Prostate gland (tissue), 2 donors: Measurements from ENCODE around the gene TOGARAM1. TPM values are rescaled to one million over a fixed set of nuclear protein-coding genes. Genes with fewer than 3 reads are reported as not detected.

Source experiments
- DNase-seq: peaks from one replicate; pipeline ENCODE4 v3.0.0-alpha.2; 2019; ENCODE audit warnings: low spot score
- H3K27ac ChIP-seq, 2 donors: fragments of 200-600 bp; sonication (generic); 2 replicates each; pipeline ENCODE4 v1.5.1; 2017 to 2019
- H3K27me3 ChIP-seq: fragments of 200-600 bp; sonication (generic); replicated peaks from 2 replicates; pipeline ENCODE4 v1.5.1; 2019; ENCODE audit not compliant: insufficient read depth
- H3K36me3 ChIP-seq, 2 donors: fragments of 200-600 bp; sonication (generic); 1 replicate in 1 of 2; 2 replicates in 1 of 2; pipeline versions ENCODE4 v1.5.1 to v1.8.1; 2017 to 2019
- H3K4me1 ChIP-seq: fragments of 200-600 bp; sonication (generic); replicated peaks from 2 replicates; pipeline ENCODE4 v1.5.1; 2019
- H3K4me3 ChIP-seq, 2 donors: fragments of 200-600 bp; sonication (generic); 2 replicates each; pipeline ENCODE4 v1.5.1; 2017 to 2019
- H3K9me3 ChIP-seq: fragments of 200-600 bp; sonication (generic); 2 replicates; pipeline ENCODE4 v1.5.1; 2017
- POLR2A ChIP-seq: fragments of 450-650 bp; IDR thresholded peaks from one replicate; pipeline ENCODE4 v1.6.1; 2016; ENCODE audit warnings: antibody characterized with exemption, mild to moderate bottlenecking
- POLR2AphosphoS5 ChIP-seq: sonication (generic); formaldehyde crosslinking; IDR thresholded peaks from one replicate; pipeline ENCODE4 v1.6.1; 2017; ENCODE audit warnings: antibody characterized with exemption
- WGBS: methylation state at CpG from one replicate; pipeline ENCODE4 v1.1.5; 2018; 5-methylcytosine and 5-hydroxymethylcytosine counted together
- intact Hi-C: fragments of 100-400 bp; cut with DNase I; formaldehyde crosslinking; loops from one replicate; pipeline ENCODE4 v1.14.2; 2022
- small RNA-seq, 2 donors: library from RNA; depleted of rRNA; stranded (forward); fragments of <200 nt; gene quantifications; one replicate each; pipeline ENCODE3, GENCODE V24; 2016
- total RNA-seq, 2 donors: library from RNA; depleted of rRNA; stranded (reverse); fragments of >200 nt; gene quantifications; one replicate each; pipeline ENCODE4 v1.1.0, GENCODE V29; 2016
- TF ChIP-seq, protein P1 (sequence below), 4 experiments: fragments of 200-600 bp in 2 of 4; fragments of 450-650 bp in 2 of 4; sonication (generic) in 2 of 4; IDR thresholded peaks; 1 replicate in 3 of 4; 2 replicates in 1 of 4; pipeline ENCODE4 v1.5.1; 2016 to 2019; ENCODE audit warnings: antibody characterized with exemption in 4 of 4, mild to moderate bottlenecking in 2 of 4, moderate library complexity in 2 of 4

The TOGARAM1 gene
- total RNA-seq, 2 donors from 2014 or later = 17.9 to 26.8 TPM

DNA sequence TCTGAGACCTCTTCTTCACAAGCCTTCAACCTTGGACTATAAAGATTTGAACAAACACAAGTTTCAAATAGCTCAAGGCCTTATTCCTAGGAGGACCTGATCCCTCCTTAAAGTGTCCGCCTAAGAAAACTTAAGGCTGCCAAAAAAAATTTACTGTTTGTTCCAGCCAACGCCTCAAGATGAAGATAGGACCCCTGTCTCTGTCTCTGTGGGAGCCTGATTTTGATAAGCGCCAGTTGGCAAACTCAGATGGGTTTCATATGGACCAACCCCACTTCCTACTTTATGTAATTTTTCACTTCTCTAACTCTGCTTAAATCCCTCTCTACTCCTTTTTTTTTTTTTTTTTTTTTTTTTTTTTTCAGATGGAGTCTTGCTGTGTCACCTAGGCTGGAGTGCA is 161.3 kb downstream of the TOGARAM1 start:
- Histone ChIP-seq H3K27me3 (no peaks in the 10 kb centered on the region), H3K4me1 (no peaks in the 10 kb centered on the region), H3K27ac (no peak overlapping the region), H3K36me3 (no peaks in the 10 kb centered on the region), H3K4me3 (no peak overlapping the region), H3K9me3 (no peaks in the 10 kb centered on the region)
- intact Hi-C loops = no loop called here
- WGBS = 86% methylated on average over 3 of the region's 3 CpGs
- DNase-seq = no peak
- TF ChIP-seq, protein P1, sequence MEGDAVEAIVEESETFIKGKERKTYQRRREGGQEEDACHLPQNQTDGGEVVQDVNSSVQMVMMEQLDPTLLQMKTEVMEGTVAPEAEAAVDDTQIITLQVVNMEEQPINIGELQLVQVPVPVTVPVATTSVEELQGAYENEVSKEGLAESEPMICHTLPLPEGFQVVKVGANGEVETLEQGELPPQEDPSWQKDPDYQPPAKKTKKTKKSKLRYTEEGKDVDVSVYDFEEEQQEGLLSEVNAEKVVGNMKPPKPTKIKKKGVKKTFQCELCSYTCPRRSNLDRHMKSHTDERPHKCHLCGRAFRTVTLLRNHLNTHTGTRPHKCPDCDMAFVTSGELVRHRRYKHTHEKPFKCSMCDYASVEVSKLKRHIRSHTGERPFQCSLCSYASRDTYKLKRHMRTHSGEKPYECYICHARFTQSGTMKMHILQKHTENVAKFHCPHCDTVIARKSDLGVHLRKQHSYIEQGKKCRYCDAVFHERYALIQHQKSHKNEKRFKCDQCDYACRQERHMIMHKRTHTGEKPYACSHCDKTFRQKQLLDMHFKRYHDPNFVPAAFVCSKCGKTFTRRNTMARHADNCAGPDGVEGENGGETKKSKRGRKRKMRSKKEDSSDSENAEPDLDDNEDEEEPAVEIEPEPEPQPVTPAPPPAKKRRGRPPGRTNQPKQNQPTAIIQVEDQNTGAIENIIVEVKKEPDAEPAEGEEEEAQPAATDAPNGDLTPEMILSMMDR (IDR thresholded peaks at IDR 0.05) = no peak
- TF ChIP-seq POLR2A (no peak), POLR2AphosphoS5 (no peak)

Small RNAs within 50 kb of the gene (small RNA-seq; reads per million reads assigned to genes)
- gene RF00151 = 0 to 0.09 reads per million in 2 donors
- gene SNORD127 = 6,878 to 7,536 reads per million in 2 donors

Other genes with a start within 250 kb of the TOGARAM1 start
- 1 to 10 TPM; 7.4 to 9.7 TPM for gene KLHL28, start 243 bp upstream of the TOGARAM1 start, total RNA-seq
- gene PRPF39, start 121.9 kb downstream of the TOGARAM1 start, total RNA-seq = 10 to 100 TPM; 30.3 to 47.1 TPM
- gene FKBP3, start 172.3 kb downstream of the TOGARAM1 start, total RNA-seq = 10 to 100 TPM; 40.4 to 46.7 TPM
- 10 to 100 TPM; 11.9 to 13.5 TPM for gene FANCM, start 173.7 kb downstream of the TOGARAM1 start, total RNA-seq